ENCODE measurements around the gene CDH23.

DNA sequence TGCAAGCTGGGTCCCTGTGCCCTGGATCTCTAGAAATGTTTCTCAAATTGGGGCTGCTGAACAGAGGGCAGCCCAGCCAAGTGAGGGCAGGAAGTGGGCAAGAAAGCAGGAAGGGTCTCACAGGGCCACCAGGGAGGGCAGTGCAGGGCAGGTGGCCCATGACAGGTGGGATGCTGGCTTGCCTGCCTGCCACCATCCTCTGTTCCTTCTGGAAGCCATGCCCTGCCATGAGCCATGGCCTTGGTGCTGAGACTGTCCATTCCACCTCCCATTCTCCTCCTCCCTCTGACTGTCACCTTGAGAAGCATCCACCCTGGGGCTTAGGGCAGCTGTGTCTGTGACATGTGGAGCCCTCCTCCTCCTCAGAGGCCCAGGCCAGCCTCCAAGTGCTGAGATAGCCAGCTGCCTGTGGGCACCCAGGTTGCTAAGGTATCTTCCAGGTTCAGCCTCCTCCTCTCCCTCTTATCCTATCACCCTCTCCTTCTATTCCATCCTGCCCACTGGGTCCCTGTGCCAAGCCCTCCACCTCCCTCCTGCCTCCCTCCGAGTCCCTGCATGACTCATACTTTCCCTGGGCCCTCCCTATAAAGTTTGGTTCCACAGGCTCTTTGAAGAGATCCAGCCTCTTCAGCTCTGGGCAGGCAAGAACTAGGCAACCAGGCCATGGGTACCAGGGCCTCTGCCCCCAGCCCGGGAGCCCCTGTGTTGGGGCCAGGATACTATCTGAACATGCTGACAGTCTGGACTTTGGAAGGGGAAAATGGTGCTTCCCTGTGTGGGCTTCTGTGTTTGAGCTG is 375.3 kb downstream of the CDH23 start:
- TF ChIP-seq KDM5A (IDR thresholded peaks at IDR 0.05; ENCODE audit: low read length) (no peak), CREB1 (IDR thresholded peaks at IDR 0.05) (no peak), POLR2AphosphoS5 (IDR thresholded peaks at IDR 0.05; ENCODE audit: low read depth, low read length) (no peak), CTCF (IDR thresholded peaks at IDR 0.05; ENCODE audit: control extremely low read depth in 1 of 3, insufficient read depth in 1 of 3, low read depth in 1 of 3, low read length in 3 of 3) (no peak), HDAC2 (IDR thresholded peaks at IDR 0.05; ENCODE audit: borderline replicate concordance in 1 of 2, low read depth in 2 of 2, low read length in 2 of 2) (no peak), RAD21 (IDR thresholded peaks at IDR 0.05 in 1 of 2, conservative IDR thresholded peaks at IDR 0.05 in 1 of 2; ENCODE audit: low read depth in 2 of 2, low read length in 2 of 2) (no peak), JUND (IDR thresholded peaks at IDR 0.05; ENCODE audit: low read length) (0 out of 2 replicates have a peak, but pooled peaks have one; percentile 28), SP1 (IDR thresholded peaks at IDR 0.05; ENCODE audit: low read depth, low read length) (no peak), CEBPB (IDR thresholded peaks at IDR 0.05; ENCODE audit: low read depth, low read length) (no peak), ASH2L (IDR thresholded peaks at IDR 0.05; ENCODE audit: low read length) (no peak)
- TF ChIP-seq, protein P1, sequence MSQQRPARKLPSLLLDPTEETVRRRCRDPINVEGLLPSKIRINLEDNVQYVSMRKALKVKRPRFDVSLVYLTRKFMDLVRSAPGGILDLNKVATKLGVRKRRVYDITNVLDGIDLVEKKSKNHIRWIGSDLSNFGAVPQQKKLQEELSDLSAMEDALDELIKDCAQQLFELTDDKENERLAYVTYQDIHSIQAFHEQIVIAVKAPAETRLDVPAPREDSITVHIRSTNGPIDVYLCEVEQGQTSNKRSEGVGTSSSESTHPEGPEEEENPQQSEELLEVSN (IDR thresholded peaks at IDR 0.05): no peak
